GM21515 (cell line): ENCODE measurements around the gene NLRP7.
"Not testable (repeated sequence)": the region's sequence is repeated elsewhere in the genome, so short reads cannot be mapped to it uniquely, and the experiment has no call there.

Experiments used
- ATAC-seq: cut with Tn5 transposase; IDR thresholded peaks from one replicate; pipeline ENCODE4 v1.9.1; 2021; ENCODE audit not compliant: unreplicated experiment

Gene NLRP7

GRCh38 chr19:54919646-54920563 lies 27.4 kb downstream of the NLRP7 start:
- ATAC-seq = not testable (repeated sequence)

GRCh38 chr19:54918499-54918898 lies 28.8 kb downstream of the NLRP7 start:
- ATAC-seq = no peak

- ATAC-seq = no peak
Measured at GRCh38 chr19:54916822-54917221, 30.5 kb downstream of the NLRP7 start.

- ATAC-seq = not testable (repeated sequence)
Measured at GRCh38 chr19:54907899-54908298, 39.4 kb downstream of the NLRP7 start.

- ATAC-seq = no peak
Measured at GRCh38 chr19:54906819-54907218, 40.5 kb downstream of the NLRP7 start.

GRCh38 chr19:54905803-54906511 lies 41.4 kb downstream of the NLRP7 start, which contains the start of gene NCR1:
Gene NCR1, plus strand, starts transcription at chr19:54906148. Its CDS starts 40 bp downstream, at chr19:54906188.
- no peak for ATAC-seq

GRCh38 chr19:54905421-54905802 lies 41.9 kb downstream of the NLRP7 start:
- ATAC-seq = no peak

- ATAC-seq = not testable (repeated sequence)
Measured at GRCh38 chr19:54904261-54904660, 43.1 kb downstream of the NLRP7 start.

GRCh38 chr19:54903303-54903702 lies 44.0 kb downstream of the NLRP7 start:
- no peak for ATAC-seq

- no peak for ATAC-seq
Measured at GRCh38 chr19:54902061-54902460, 45.3 kb downstream of the NLRP7 start.

GRCh38 chr19:54901153-54901552 lies 46.2 kb downstream of the NLRP7 start:
- not testable (repeated sequence) for ATAC-seq

- not testable (repeated sequence) for ATAC-seq
Measured at GRCh38 chr19:54899646-54900045, 47.7 kb downstream of the NLRP7 start.

- ATAC-seq = not testable (repeated sequence)
Measured at GRCh38 chr19:54898685-54899084, 48.6 kb downstream of the NLRP7 start.

GRCh38 chr19:54896036-54896435 lies 51.3 kb downstream of the NLRP7 start:
- no peak for ATAC-seq

- not testable (repeated sequence) for ATAC-seq
Measured at GRCh38 chr19:54894106-54894505, 53.2 kb downstream of the NLRP7 start.

- ATAC-seq = no peak
Measured at GRCh38 chr19:54893406-54893805, 53.9 kb downstream of the NLRP7 start.

- no peak for ATAC-seq
Measured at GRCh38 chr19:54889566-54889965, 57.8 kb downstream of the NLRP7 start.

GRCh38 chr19:54888239-54888638 lies 59.1 kb downstream of the NLRP7 start:
- no peak for ATAC-seq

GRCh38 chr19:54883228-54883627 lies 64.1 kb downstream of the NLRP7 start:
- ATAC-seq = no peak

GRCh38 chr19:54882758-54883157 lies 64.6 kb downstream of the NLRP7 start:
- no peak for ATAC-seq

GRCh38 chr19:54881884-54882283 lies 65.4 kb downstream of the NLRP7 start:
- no peak for ATAC-seq

GRCh38 chr19:54877471-54877870 lies 69.9 kb downstream of the NLRP7 start:
- no peak for ATAC-seq
